C4-2B (cell line): ENCODE data around the gene MIPEP.

Experiments used
- CTCF ChIP-seq: fragments of 450-650 bp; conservative IDR thresholded peaks from 2 replicates; pipeline ENCODE4 v1.5.1; 2017; ENCODE audit warnings: mild to moderate bottlenecking
- ZFX ChIP-seq: fragments of 450-650 bp; IDR thresholded peaks from 2 replicates; pipeline ENCODE4 v1.6.1; 2017

GRCh38 chr13:23770973-23771372 is 118.2 kb downstream of the MIPEP start:
- TF ChIP-seq CTCF (no peak), ZFX (no peak)
